Endodermal cell (in vitro differentiated cells): ENCODE results near the gene TGIF1. TPM values are rescaled to one million over a fixed set of nuclear protein-coding genes. Genes with fewer than 3 reads are reported as not detected.

Experiments used
- DNase-seq: peaks from one replicate; pipeline ENCODE4 v3.0.0-alpha.2; 2017
- H3K27ac ChIP-seq: 2 replicates; pipeline ENCODE4 v1.5.1; 2013; ENCODE audit warnings: mild to moderate bottlenecking, low read depth, low read length, moderate library complexity
- H3K27me3 ChIP-seq: 2 replicates; pipeline ENCODE4 v1.6.1; 2013; ENCODE audit warnings: mild to moderate bottlenecking, low read length, moderate library complexity; ENCODE audit not compliant: insufficient read depth, control insufficient read depth, poor library complexity, severe bottlenecking
- H3K36me3 ChIP-seq: 2 replicates; pipeline ENCODE4 v1.7.0; 2013; ENCODE audit warnings: mild to moderate bottlenecking, low read length, moderate library complexity; ENCODE audit not compliant: control insufficient read depth, insufficient read depth
- H3K4me1 ChIP-seq: one replicate; pipeline ENCODE4 v1.7.0; 2013; ENCODE audit warnings: low read length; ENCODE audit not compliant: control insufficient read depth, insufficient read depth
- H3K4me3 ChIP-seq: 2 replicates; pipeline ENCODE4 v1.5.1; 2013; ENCODE audit warnings: mild to moderate bottlenecking, low read length, moderate library complexity
- H3K9ac ChIP-seq: 2 replicates; pipeline ENCODE4 v1.6.1; 2013; ENCODE audit warnings: mild to moderate bottlenecking, low read length, moderate library complexity; ENCODE audit not compliant: poor library complexity, severe bottlenecking; ENCODE audit errors: extremely low read depth
- H3K9me3 ChIP-seq: 2 replicates; pipeline ENCODE4 v1.6.1; 2013; ENCODE audit warnings: mild to moderate bottlenecking, low read length, moderate library complexity; ENCODE audit not compliant: control insufficient read depth
- H3K27ac Mint-ChIP-seq: 2 replicates; pipeline ENCODE4 v1.8.0; 2020; ENCODE audit warnings: mixed read lengths
- H3K27me3 Mint-ChIP-seq: 2 replicates; pipeline ENCODE4 v1.8.0; 2021; ENCODE audit warnings: mild to moderate bottlenecking, mixed read lengths; ENCODE audit not compliant: insufficient read depth
- H3K36me3 Mint-ChIP-seq: 2 replicates; pipeline ENCODE4 v1.8.0; 2020; ENCODE audit warnings: low read depth, mixed read lengths
- H3K4me1 Mint-ChIP-seq: 2 replicates; pipeline ENCODE4 v1.8.0; 2020; ENCODE audit warnings: mixed read lengths
- H3K4me3 Mint-ChIP-seq: 2 replicates; pipeline ENCODE4 v1.8.0; 2020; ENCODE audit warnings: mild to moderate bottlenecking, moderate library complexity, mixed read lengths
- H3K9me3 Mint-ChIP-seq: 2 replicates; pipeline ENCODE4 v1.8.0; 2020; ENCODE audit warnings: mild to moderate bottlenecking, mixed read lengths
- WGBS, 2 experiments: methylation state at CpG; one replicate each; pipeline versions ENCODE4 v1.1.5 to v1.1.7; 2013; ENCODE audit warnings: missing lambda C conversion rate in 2 of 2, mixed read lengths in 1 of 2; ENCODE audit not compliant: insufficient coverage in 1 of 2, insufficient read length in 1 of 2; 5-methylcytosine and 5-hydroxymethylcytosine counted together
- total RNA-seq, 2 donors: library from RNA; stranded (reverse); fragmentation: NEBNext Ultra II Directional in 1 of 2; extraction: Animal tissue kit (Norgen Biotek cat#: 25700) in 1 of 2; gene quantifications; 2 replicates in 1 of 2; 3 replicates in 1 of 2; pipeline ENCODE4 v1.2.1, GENCODE V29; 2021
- TF ChIP-seq, protein P1 (sequence below): fragments of 200-600 bp; sonication (generic); conservative IDR thresholded peaks from 2 replicates; pipeline ENCODE4 v1.5.0; 2021; ENCODE audit warnings: antibody characterized with exemption, mild to moderate bottlenecking

The TGIF1 gene
- total RNA-seq, 2 donors from 2014 or later = 417 to 575 TPM

DNA sequence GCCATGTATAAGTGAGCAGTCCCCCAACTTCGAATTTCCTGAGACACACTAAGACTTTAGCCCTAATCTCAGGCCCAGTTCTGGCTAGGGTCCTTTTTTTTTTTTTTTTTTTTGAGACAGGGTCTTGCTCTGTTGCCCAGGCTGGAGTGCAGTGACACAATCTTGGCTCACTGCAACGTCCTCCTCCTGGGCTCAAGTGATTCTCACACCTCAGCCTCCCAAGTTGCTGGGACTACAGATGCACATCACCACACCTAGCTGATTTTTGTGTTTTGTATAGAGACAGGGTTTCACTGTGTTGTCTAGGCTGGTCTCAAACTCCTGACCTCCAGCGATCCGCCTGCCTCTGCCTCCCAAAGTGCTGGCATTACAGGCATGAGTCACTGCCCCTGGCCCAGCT lies 23.9 kb upstream of the TGIF1 start:
- Histone ChIP-seq H3K27ac (no peak overlapping the region), H3K4me1 (no peaks in the 10 kb centered on the region), H3K36me3 (no peaks in the 10 kb centered on the region), H3K27me3 (no peaks in the 10 kb centered on the region), H3K9me3 (no peaks in the 10 kb centered on the region), H3K9ac (no peak overlapping the region), H3K4me3 (no peak overlapping the region)
- H3K27me3 Mint-ChIP-seq = no peaks in the 10 kb centered on the region
- no peaks in the 10 kb centered on the region for H3K36me3 Mint-ChIP-seq
- TF ChIP-seq, protein P1, sequence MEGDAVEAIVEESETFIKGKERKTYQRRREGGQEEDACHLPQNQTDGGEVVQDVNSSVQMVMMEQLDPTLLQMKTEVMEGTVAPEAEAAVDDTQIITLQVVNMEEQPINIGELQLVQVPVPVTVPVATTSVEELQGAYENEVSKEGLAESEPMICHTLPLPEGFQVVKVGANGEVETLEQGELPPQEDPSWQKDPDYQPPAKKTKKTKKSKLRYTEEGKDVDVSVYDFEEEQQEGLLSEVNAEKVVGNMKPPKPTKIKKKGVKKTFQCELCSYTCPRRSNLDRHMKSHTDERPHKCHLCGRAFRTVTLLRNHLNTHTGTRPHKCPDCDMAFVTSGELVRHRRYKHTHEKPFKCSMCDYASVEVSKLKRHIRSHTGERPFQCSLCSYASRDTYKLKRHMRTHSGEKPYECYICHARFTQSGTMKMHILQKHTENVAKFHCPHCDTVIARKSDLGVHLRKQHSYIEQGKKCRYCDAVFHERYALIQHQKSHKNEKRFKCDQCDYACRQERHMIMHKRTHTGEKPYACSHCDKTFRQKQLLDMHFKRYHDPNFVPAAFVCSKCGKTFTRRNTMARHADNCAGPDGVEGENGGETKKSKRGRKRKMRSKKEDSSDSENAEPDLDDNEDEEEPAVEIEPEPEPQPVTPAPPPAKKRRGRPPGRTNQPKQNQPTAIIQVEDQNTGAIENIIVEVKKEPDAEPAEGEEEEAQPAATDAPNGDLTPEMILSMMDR = no peak
- DNase-seq = no peak
- no peak overlapping the region for H3K27ac Mint-ChIP-seq
- peaks cover 3% of the 10 kb centered on the region for H3K4me1 Mint-ChIP-seq
- no peaks in the 10 kb centered on the region for H3K9me3 Mint-ChIP-seq
- WGBS, 2 experiments = 93% methylated on average over 4 of the region's 4 CpGs; no CpG with 5 or more reads in 1 of the 2 experiments
- H3K4me3 Mint-ChIP-seq = no peak overlapping the region

DNA sequence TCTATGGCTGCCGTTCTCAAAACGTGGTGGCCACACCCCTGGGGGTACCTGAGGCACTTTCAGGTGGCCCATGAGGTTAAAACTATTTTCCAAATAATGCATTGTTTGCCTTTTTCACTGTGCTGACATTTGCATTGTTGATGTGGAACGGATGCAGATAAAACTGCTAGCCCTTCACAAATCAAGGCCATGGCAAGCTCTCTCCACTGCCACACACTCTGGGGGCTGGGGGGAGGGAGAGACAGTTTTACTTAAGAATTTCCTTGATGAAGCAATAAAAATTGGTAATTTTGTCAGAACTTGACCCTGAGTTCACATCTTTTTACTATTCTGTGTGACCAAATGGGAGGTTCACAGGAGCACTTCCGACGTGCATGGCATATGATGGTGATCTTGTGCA lies 22.0 kb upstream of the TGIF1 start:
- TF ChIP-seq, protein P1 = no peak
- H3K9ac ChIP-seq = no peak overlapping the region
- Mint-ChIP-seq H3K27me3 (no peaks in the 10 kb centered on the region), H3K27ac (no peak overlapping the region), H3K4me3 (no peak overlapping the region), H3K4me1 (peaks cover 3% of the 10 kb centered on the region), H3K9me3 (no peaks in the 10 kb centered on the region), H3K36me3 (no peaks in the 10 kb centered on the region)
- no peak overlapping the region for H3K4me3 ChIP-seq
- H3K27me3 ChIP-seq = no peaks in the 10 kb centered on the region
- H3K4me1 ChIP-seq = no peaks in the 10 kb centered on the region
- no peak for DNase-seq
- WGBS, 2 experiments = 83 to 88% methylated on average over 2 to 5 of the region's 5 CpGs
- H3K9me3 ChIP-seq = no peaks in the 10 kb centered on the region
- H3K36me3 ChIP-seq = no peaks in the 10 kb centered on the region
- H3K27ac ChIP-seq = no peak overlapping the region

DNA sequence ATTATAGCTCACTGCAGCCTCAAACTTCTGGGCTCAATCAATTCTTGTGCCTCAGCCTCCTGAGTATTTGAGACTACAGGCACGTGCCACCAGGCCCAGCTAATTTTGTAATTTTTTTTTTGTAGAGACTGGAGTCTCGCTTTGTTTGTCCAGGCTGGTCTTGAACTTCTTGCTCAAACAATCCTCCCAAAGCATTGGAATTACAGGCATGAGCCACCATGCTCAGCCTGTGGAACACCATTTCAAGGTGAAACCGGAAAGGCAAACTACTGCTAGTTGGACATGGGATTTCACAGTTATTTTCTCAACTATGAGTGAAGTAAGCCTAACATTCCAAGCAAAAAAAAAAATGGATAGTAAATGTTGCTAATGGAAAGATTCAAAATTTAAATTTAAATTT lies 20.9 kb upstream of the TGIF1 start:
- no peaks in the 10 kb centered on the region for H3K36me3 Mint-ChIP-seq
- no peaks in the 10 kb centered on the region for H3K9me3 ChIP-seq

More for the DNA sequence above, 20.9 kb upstream of the TGIF1 start:
- Histone ChIP-seq H3K36me3 (no peaks in the 10 kb centered on the region), H3K4me1 (no peaks in the 10 kb centered on the region), H3K27me3 (no peaks in the 10 kb centered on the region), H3K9ac (no peak overlapping the region), H3K27ac (no peak overlapping the region), H3K4me3 (no peak overlapping the region)
- no peak for DNase-seq
- H3K4me3 Mint-ChIP-seq = no peak overlapping the region
- H3K27me3 Mint-ChIP-seq = no peaks in the 10 kb centered on the region
- H3K27ac Mint-ChIP-seq = no peak overlapping the region
- peaks cover 3% of the 10 kb centered on the region for H3K4me1 Mint-ChIP-seq
- H3K9me3 Mint-ChIP-seq = no peaks in the 10 kb centered on the region
- 83 to 95% methylated on average over 1 to 3 of the region's 3 CpGs for WGBS, 2 experiments
- TF ChIP-seq, protein P1 = no peak
